ENCODE data around the gene TPD52L1.
A peak's percentile ranks its signal among the peaks of the same experiment; 100 is the strongest.

Gene TPD52L1, protein sequence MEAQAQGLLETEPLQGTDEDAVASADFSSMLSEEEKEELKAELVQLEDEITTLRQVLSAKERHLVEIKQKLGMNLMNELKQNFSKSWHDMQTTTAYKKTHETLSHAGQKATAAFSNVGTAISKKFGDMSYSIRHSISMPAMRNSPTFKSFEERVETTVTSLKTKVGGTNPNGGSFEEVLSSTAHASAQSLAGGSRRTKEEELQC

DNA sequence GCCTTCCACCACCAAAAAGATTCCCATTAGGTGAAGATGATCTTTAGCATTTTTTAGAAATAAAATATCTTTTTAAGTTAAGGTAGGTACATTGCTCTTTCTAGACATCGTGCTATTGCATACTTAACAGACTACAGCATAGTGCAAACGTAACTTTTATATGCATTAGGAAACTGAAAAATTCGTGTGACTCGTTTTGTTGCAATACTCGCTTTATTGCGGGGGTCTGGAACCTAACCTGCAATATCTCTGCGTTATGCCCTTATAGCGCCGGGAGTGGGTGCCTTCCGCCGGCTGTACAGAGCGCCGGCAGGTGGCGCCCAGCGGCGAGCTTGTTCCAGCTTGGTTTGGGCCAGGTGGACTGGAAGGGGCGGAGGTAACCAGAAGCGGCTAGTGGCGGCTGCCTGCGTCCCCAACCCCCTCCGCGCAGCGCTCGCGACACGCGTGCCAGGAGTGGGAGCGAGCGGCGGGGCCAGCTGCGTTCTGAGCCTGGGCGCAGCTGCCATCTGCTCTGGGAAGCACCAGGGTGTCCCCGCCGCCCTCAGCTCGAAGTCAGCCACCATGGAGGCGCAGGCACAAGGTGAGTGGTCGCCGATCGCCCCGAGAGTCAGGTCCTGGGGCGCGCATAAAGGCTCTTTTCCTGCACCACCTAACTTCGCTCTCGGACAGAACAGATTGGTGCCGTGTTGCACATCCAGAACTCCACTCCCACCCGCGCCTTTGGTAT lies at the start of gene TPD52L1:
Gene TPD52L1, plus strand, starts transcription at position 383 of the 727 bp plus-strand sequence. Its CDS starts 179 bp downstream, at position 562.
- H3K27ac Mint-ChIP-seq = no peak within 1 kb of the TSS
- no peaks in the 10 kb centered on the region for H3K9me3 Mint-ChIP-seq
- H3K36me3 Mint-ChIP-seq (ENCODE audit: low read depth) = no peaks in the 10 kb centered on the region
- H3K27me3 Mint-ChIP-seq (ENCODE audit: low read depth, poor library complexity) = peaks cover 40% of the 10 kb centered on the region
- DNase-seq = peak; percentile 83
- no peaks in the 10 kb centered on the region for H3K4me1 Mint-ChIP-seq
- TF ChIP-seq, protein P1, sequence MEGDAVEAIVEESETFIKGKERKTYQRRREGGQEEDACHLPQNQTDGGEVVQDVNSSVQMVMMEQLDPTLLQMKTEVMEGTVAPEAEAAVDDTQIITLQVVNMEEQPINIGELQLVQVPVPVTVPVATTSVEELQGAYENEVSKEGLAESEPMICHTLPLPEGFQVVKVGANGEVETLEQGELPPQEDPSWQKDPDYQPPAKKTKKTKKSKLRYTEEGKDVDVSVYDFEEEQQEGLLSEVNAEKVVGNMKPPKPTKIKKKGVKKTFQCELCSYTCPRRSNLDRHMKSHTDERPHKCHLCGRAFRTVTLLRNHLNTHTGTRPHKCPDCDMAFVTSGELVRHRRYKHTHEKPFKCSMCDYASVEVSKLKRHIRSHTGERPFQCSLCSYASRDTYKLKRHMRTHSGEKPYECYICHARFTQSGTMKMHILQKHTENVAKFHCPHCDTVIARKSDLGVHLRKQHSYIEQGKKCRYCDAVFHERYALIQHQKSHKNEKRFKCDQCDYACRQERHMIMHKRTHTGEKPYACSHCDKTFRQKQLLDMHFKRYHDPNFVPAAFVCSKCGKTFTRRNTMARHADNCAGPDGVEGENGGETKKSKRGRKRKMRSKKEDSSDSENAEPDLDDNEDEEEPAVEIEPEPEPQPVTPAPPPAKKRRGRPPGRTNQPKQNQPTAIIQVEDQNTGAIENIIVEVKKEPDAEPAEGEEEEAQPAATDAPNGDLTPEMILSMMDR (IDR thresholded peaks at IDR 0.05) = peak; percentile 73
- H3K4me3 Mint-ChIP-seq = peak within 1 kb of the TSS; percentile 92

DNA sequence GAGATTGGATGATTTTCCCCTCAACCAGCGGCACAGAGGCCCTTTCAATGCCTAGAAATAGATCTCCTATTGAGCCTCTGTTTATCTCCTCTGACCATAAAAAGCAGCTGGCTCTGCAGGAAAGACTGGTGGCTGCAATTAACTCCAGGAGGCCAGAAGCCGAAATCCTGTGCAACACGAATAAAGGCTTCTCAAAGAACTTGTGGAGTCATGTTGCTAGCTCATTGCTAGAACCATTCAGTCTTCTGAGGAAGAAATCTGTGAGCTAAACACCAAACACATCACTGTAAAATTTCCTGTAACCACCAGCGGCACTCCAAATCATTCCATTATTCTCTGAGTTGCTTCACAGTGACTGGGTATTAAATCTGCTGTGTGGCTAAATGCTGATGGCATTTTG lies 49.1 kb upstream of the TPD52L1 start:
- H3K9me3 Mint-ChIP-seq = peaks cover 21% of the 10 kb centered on the region
- TF ChIP-seq, protein P1 (IDR thresholded peaks at IDR 0.05) = no peak
- DNase-seq = no peak
- peak overlapping the region; percentile 82 for H3K27ac Mint-ChIP-seq
- H3K27me3 Mint-ChIP-seq (ENCODE audit: low read depth, poor library complexity) = peaks cover 5% of the 10 kb centered on the region
- peaks cover 50% of the 10 kb centered on the region for H3K4me1 Mint-ChIP-seq
- no peak overlapping the region for H3K4me3 Mint-ChIP-seq
- peaks cover 8% of the 10 kb centered on the region for H3K36me3 Mint-ChIP-seq (ENCODE audit: low read depth)

DNA sequence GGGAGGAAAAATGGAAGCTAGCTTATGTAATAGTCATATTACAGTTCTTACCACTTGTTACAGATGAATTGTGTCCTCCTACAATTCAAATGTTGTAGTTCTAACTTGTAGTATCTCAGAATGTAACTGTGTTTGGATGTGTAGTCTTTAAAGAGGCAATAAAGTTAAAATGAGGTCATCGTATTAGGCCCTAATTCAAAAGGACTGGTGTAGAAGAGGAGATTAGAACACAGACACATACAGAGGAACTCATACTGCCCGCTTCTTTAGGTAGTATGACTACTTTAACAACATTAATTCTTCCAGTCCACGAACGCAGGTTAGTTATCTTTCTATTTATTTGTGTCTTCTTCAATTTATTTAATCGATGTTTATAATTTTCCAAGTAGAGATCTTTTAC lies 46.5 kb upstream of the TPD52L1 start:
- Mint-ChIP-seq H3K4me1 (peaks cover 24% of the 10 kb centered on the region), H3K27me3 (ENCODE audit: low read depth, poor library complexity) (no peaks in the 10 kb centered on the region), H3K36me3 (ENCODE audit: low read depth) (peaks cover 20% of the 10 kb centered on the region), H3K9me3 (peaks cover 47% of the 10 kb centered on the region), H3K27ac (no peak overlapping the region), H3K4me3 (no peak overlapping the region)
- no peak for DNase-seq
- TF ChIP-seq, protein P1 (IDR thresholded peaks at IDR 0.05) = no peak

DNA sequence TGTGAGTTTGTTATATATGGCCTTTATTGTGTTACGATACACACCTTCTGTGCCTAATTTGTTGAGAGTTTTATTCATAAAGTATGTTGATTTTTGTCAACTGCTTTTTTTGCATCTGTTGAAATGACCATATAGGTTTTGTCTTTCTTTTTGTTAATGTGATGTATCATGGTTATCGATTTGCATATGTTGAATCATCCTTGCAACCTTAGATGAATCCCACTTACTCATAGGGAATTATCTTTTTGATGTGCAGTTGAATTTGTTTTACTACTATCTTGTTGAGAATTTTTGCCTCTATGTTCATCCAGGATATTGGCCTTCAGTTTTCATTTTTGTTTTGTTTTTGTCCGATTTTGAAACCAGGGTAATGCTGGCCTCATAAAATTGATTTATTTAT lies 45.7 kb upstream of the TPD52L1 start:
- DNase-seq = no peak
- Mint-ChIP-seq H3K4me1 (peaks cover 19% of the 10 kb centered on the region), H3K4me3 (no peak overlapping the region), H3K9me3 (peaks cover 55% of the 10 kb centered on the region), H3K27me3 (ENCODE audit: low read depth, poor library complexity) (no peaks in the 10 kb centered on the region), H3K27ac (no peak overlapping the region), H3K36me3 (ENCODE audit: low read depth) (peaks cover 26% of the 10 kb centered on the region)
- TF ChIP-seq, protein P1 (IDR thresholded peaks at IDR 0.05) = no peak

DNA sequence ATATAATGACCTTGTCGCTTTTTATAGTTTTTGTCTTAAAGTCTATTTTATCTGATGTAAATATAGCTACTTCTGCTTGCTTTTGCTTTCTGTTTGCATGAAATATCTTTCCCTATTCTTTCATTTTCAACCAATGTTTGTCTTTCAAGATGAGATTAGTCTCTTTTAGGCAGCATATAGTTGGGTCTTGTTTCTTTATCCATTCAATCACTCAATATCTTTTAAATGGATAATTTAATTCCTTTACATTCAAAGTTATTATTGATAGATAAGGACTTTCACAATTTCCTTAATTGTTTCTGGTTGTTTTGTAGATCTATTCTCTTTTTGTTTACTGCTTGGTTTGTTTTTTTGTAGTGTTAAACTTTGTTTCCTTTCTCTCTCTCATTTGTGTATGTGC lies 43.5 kb upstream of the TPD52L1 start:
- DNase-seq = no peak
- H3K36me3 Mint-ChIP-seq (ENCODE audit: low read depth) = peaks cover 26% of the 10 kb centered on the region
- no peaks in the 10 kb centered on the region for H3K27me3 Mint-ChIP-seq (ENCODE audit: low read depth, poor library complexity)
- H3K4me3 Mint-ChIP-seq = no peak overlapping the region
- H3K27ac Mint-ChIP-seq = no peak overlapping the region
- TF ChIP-seq, protein P1 (IDR thresholded peaks at IDR 0.05) = no peak
- H3K4me1 Mint-ChIP-seq = peaks cover 1% of the 10 kb centered on the region
- H3K9me3 Mint-ChIP-seq = peaks cover 61% of the 10 kb centered on the region

Data from nephron progenitor cell (in vitro differentiated cells).